Smooth muscle cell (in vitro differentiated cells): ENCODE measurements around the gene GPR142. TPM values are rescaled to one million over a fixed set of nuclear protein-coding genes. Genes with fewer than 3 reads are reported as not detected.

Source experiments
- DNase-seq: peaks from one replicate; lab custom pipeline; 2025; ENCODE audit not compliant: unreplicated experiment; lab: John Stamatoyannopoulos, UW
- H2AFZ ChIP-seq: fragments of 200-600 bp; sonication (generic); 2 replicates; pipeline ENCODE4 v1.6.0; 2016; ENCODE audit warnings: antibody characterized with exemption, low read depth, mild to moderate bottlenecking
- H3F3A ChIP-seq: fragments of 200-600 bp; sonication (generic); 2 replicates; pipeline ENCODE4 v1.6.0; 2017; ENCODE audit warnings: antibody characterized with exemption, low read depth
- H3K27ac ChIP-seq: fragments of 200-600 bp; sonication (generic); 2 replicates; pipeline ENCODE4 v1.5.1; 2016; ENCODE audit warnings: low read depth, mild to moderate bottlenecking
- H3K27me3 ChIP-seq: fragments of 200-600 bp; sonication (generic); 2 replicates; pipeline ENCODE4 v1.6.1; 2016; ENCODE audit warnings: low read depth, mild to moderate bottlenecking
- H3K36me3 ChIP-seq: fragments of 200-600 bp; sonication (generic); 2 replicates; pipeline ENCODE4 v1.5.1; 2016; ENCODE audit warnings: low read depth
- H3K4me1 ChIP-seq: fragments of 200-600 bp; sonication (generic); 2 replicates; pipeline ENCODE4 v1.5.1; 2016; ENCODE audit warnings: low read depth
- H3K4me2 ChIP-seq: fragments of 200-600 bp; sonication (generic); 2 replicates; pipeline ENCODE4 v1.6.0; 2016; ENCODE audit warnings: mild to moderate bottlenecking
- H3K4me3 ChIP-seq: fragments of 200-600 bp; sonication (generic); 2 replicates; pipeline ENCODE4 v1.5.1; 2016; ENCODE audit warnings: mild to moderate bottlenecking
- H3K79me2 ChIP-seq: fragments of 200-600 bp; sonication (generic); 2 replicates; pipeline ENCODE4 v1.6.0; 2016; ENCODE audit warnings: low read depth, mild to moderate bottlenecking
- H3K9ac ChIP-seq: fragments of 200-600 bp; sonication (generic); 2 replicates; pipeline ENCODE4 v1.6.0; 2016; ENCODE audit warnings: low read depth
- H3K9me3 ChIP-seq: fragments of 200-600 bp; sonication (generic); replicated peaks from 2 replicates; pipeline ENCODE4 v1.5.1; 2016; ENCODE audit warnings: low read depth
- H4K20me1 ChIP-seq: fragments of 200-600 bp; sonication (generic); 2 replicates; pipeline ENCODE4 v1.6.0; 2016; ENCODE audit warnings: low read depth
- WGBS: methylation state at CpG from one replicate; pipeline ENCODE4 v1.1.7; 2016; ENCODE audit warnings: low lambda C conversion rate; 5-methylcytosine and 5-hydroxymethylcytosine counted together
- polyA plus RNA-seq: library from polyadenylated mRNA; unstranded; fragments of >200 nt; fragmentation: Nextera tagmentation; extraction: Ambion mirVana; gene quantifications from 2 replicates; pipeline ENCODE4 v1.2.1, GENCODE V29; 2016
- total RNA-seq: library from RNA; depleted of rRNA; stranded (reverse); fragments of >200 nt; gene quantifications from 2 replicates; pipeline ENCODE4 v1.2.3, GENCODE V29; 2014
- TF ChIP-seq, protein P1 (sequence below): fragments of 200-600 bp; sonication (generic); IDR thresholded peaks from 2 replicates; pipeline ENCODE4 v1.5.1; 2017; ENCODE audit warnings: borderline replicate concordance, mild to moderate bottlenecking, antibody characterized with exemption; ENCODE audit not compliant: insufficient read depth, poor library complexity, severe bottlenecking

Gene GPR142
- total and polyA plus RNA-seq, 2 experiments from 2014 or later, result not detected

DNA sequence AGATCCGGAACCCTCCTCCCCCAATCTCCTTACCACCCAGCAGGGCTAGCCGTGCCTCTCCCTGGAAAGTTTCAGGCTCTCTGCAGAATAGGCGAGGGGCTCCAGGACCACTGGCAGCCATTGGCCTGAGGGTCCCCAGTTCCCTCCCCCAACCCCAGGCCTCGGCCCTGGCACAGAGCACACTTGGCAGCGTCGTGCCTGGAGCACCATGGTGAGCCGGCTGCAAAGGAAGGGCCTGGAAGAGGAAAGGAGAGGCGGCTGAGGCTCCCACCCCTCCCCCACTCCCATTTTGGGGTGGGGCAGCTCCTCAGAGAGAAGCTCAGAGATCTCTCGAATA, 5.3 kb upstream of the GPR142 start:
- Histone ChIP-seq H3K4me1 (peaks cover 14% of the 10 kb centered on the region), H3K36me3 (no peaks in the 10 kb centered on the region), H3K79me2 (no peaks in the 10 kb centered on the region), H3K4me2 (no peak overlapping the region), H3K27me3 (peaks cover 56% of the 10 kb centered on the region), H3K9me3 (no peaks in the 10 kb centered on the region), H4K20me1 (no peaks in the 10 kb centered on the region), H3F3A (no peaks in the 10 kb centered on the region), H3K4me3 (no peak overlapping the region), H3K9ac (no peak overlapping the region), H2AFZ (no peak overlapping the region), H3K27ac (no peak overlapping the region)
- TF ChIP-seq, protein P1, sequence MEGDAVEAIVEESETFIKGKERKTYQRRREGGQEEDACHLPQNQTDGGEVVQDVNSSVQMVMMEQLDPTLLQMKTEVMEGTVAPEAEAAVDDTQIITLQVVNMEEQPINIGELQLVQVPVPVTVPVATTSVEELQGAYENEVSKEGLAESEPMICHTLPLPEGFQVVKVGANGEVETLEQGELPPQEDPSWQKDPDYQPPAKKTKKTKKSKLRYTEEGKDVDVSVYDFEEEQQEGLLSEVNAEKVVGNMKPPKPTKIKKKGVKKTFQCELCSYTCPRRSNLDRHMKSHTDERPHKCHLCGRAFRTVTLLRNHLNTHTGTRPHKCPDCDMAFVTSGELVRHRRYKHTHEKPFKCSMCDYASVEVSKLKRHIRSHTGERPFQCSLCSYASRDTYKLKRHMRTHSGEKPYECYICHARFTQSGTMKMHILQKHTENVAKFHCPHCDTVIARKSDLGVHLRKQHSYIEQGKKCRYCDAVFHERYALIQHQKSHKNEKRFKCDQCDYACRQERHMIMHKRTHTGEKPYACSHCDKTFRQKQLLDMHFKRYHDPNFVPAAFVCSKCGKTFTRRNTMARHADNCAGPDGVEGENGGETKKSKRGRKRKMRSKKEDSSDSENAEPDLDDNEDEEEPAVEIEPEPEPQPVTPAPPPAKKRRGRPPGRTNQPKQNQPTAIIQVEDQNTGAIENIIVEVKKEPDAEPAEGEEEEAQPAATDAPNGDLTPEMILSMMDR, result no peak
- whole genome bisulfite sequencing, result 58% methylated on average over 9 of the region's 9 CpGs
- no peak for DNase-seq

DNA sequence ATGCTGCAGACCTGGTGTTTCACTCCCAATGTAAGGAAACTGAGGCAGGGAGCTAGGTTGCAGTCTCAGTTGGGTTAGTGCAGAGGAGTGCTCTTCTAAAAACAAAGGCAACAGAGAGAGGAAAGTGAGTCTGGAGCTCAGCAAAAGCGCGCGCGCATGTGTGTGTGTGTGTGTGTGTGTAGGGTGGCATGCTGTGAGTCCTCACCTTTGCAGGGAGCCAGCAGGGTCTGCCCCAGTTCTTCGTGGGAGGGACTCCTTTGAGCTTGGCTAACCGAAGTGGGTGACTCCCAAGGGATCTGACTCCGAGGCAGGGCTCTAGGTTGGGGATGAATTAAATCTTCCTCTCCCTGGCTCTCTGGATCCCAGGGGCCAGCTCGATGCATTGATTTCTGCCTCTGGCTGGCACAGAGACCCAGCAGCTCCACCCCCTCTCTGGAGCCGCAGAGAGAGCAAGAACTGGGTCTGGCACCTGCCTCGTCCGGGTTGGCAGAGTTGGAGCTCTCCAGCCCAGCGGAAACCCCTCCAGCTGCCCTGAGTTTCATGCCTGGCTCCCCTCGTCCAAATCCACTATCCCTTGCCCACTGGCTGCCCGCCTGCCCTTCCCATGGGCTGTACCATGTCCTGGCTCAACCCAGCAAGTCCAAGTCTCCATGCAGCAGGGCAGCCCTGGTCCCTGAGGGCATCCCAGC, 4.4 kb upstream of the GPR142 start:
- Histone ChIP-seq H3K79me2 (no peaks in the 10 kb centered on the region), H3K4me2 (no peak overlapping the region), H4K20me1 (no peaks in the 10 kb centered on the region), H3K9me3 (no peaks in the 10 kb centered on the region), H3K27me3 (peaks cover 46% of the 10 kb centered on the region), H3K36me3 (no peaks in the 10 kb centered on the region), H3K9ac (no peak overlapping the region), H2AFZ (no peak overlapping the region), H3F3A (no peaks in the 10 kb centered on the region), H3K4me1 (peaks cover 14% of the 10 kb centered on the region), H3K4me3 (no peak overlapping the region), H3K27ac (no peak overlapping the region)
- DNase-seq, result no peak
- TF ChIP-seq, protein P1, result no peak
- 81% methylated on average over 14 of the region's 14 CpGs for WGBS

DNA sequence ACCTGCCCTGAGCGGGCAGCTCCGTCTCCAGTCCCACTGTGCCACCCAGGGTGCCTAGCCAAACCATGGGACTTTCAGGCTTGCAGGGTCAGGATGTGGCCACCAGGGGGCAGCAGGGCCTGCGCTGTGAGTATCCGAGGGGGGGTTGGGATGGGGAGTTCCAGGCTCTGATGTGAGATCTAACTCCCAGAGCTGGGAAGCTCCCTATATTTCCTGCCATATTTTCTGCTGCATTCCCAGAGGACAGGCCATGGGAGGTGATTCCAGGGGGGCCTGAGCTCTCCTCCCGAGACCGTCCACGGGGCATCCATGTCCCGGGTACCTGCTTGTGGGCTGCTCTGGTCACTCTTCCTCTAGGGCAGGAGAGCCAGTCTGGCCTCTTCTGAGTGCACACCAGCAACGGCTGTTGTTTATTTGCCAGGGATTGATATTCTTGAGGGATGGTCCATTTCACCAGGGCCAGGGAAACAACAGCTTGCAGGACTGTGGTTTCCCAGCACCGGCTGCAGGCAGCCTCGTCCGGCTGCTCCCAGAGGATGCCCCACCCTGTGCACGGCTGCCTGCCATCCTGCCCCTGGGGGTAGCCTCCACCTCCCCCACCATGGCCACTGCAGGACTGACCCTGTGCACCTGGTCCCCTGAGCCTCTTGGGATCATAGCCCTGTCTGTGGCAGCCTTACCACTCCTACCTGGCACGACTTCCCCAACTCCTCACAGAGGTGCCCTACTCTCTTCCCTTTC, 1.2 kb downstream of the GPR142 start:
- no peaks in the 10 kb centered on the region for H3K9me3 ChIP-seq
- H3K36me3 ChIP-seq, result no peaks in the 10 kb centered on the region
- peaks cover 3% of the 10 kb centered on the region for H3K27me3 ChIP-seq
- H3K79me2 ChIP-seq, result no peaks in the 10 kb centered on the region
- H3K4me2 ChIP-seq, result no peak overlapping the region
- no peaks in the 10 kb centered on the region for H3K4me1 ChIP-seq
- no peak overlapping the region for H3K27ac ChIP-seq
- no peak overlapping the region for H3K4me3 ChIP-seq
- 60% methylated on average over 14 of the region's 14 CpGs for WGBS
- H4K20me1 ChIP-seq, result no peaks in the 10 kb centered on the region
- TF ChIP-seq, protein P1, result peak; percentile 96
- peak; percentile 25 for DNase-seq
- H3K9ac ChIP-seq, result no peak overlapping the region
- no peaks in the 10 kb centered on the region for H3F3A ChIP-seq
- no peak overlapping the region for H2AFZ ChIP-seq
